Skeletal muscle tissue (tissue), 4 donors: Measurements from ENCODE around the gene MDK. TPM values are rescaled to one million over a fixed set of nuclear protein-coding genes. Genes with fewer than 3 reads are reported as not detected.
A peak's percentile ranks its signal among the peaks of the same experiment; 100 is the strongest.

Source experiments
- H3K27ac ChIP-seq: one replicate; pipeline ENCODE4 v1.7.0; 2013; ENCODE audit warnings: mild to moderate bottlenecking, low read depth, low read length, inconsistent platforms
- H3K27me3 ChIP-seq, 3 donors: one replicate each; pipeline ENCODE4 v1.7.0; 2013; ENCODE audit warnings: low read length in 3 of 3; ENCODE audit not compliant: control insufficient read depth in 3 of 3, insufficient read depth in 3 of 3
- H3K36me3 ChIP-seq, 3 donors: one replicate each; pipeline ENCODE4 v1.7.0; 2013; ENCODE audit warnings: low read length in 3 of 3; ENCODE audit not compliant: control insufficient read depth in 3 of 3, insufficient read depth in 3 of 3
- H3K4me1 ChIP-seq, 3 donors: one replicate each; pipeline ENCODE4 v1.7.0; 2013; ENCODE audit warnings: low read length in 3 of 3, mild to moderate bottlenecking in 3 of 3; ENCODE audit not compliant: control insufficient read depth in 3 of 3, insufficient read depth in 3 of 3
- H3K4me3 ChIP-seq, 3 donors: one replicate each; pipeline ENCODE4 v1.7.0; 2013; ENCODE audit warnings: low read length in 3 of 3
- H3K9ac ChIP-seq, 3 donors: one replicate each; pipeline ENCODE4 v1.7.0; 2013; ENCODE audit warnings: low read length in 3 of 3, mild to moderate bottlenecking in 3 of 3, moderate library complexity in 2 of 3, low read depth in 1 of 3
- H3K9me3 ChIP-seq, 3 donors: one replicate each; pipeline ENCODE4 v1.7.0; 2013; ENCODE audit warnings: low read length in 3 of 3; ENCODE audit not compliant: control insufficient read depth in 3 of 3
- total RNA-seq: library from RNA; depleted of rRNA; stranded (reverse); fragments of >200 nt; gene quantifications from one replicate; pipeline ENCODE4 v1.2.3, GENCODE V29; 2014
- donor health status: Osteomylitis.

The MDK gene
- 28.2 TPM for total RNA-seq

GRCh38 chr11:46381048-46381818 lies at the start of gene MDK:
TSS of gene MDK (plus strand) at chr11:46381669. CDS start at chr11:46382058, 389 bp downstream.
- Histone ChIP-seq H3K4me1 (peaks cover 14 to 23% (median 15%) of the 10 kb centered on the region in 3 donors), H3K4me3 (peak within 1 kb of the TSS; percentile 65 to 72 (median 69)), H3K27me3 (peaks cover 16 to 30% (median 24%) of the 10 kb centered on the region in 3 donors), H3K27ac (peak within 1 kb of the TSS; percentile 47), H3K9ac (peak within 1 kb of the TSS; percentile 65 to 71 (median 67)), H3K36me3 (peaks cover 16 to 20% (median 20%) of the 10 kb centered on the region in 3 donors), H3K9me3 (no peaks in the 10 kb centered on the region)

GRCh38 chr11:46332093-46332567 lies 49.3 kb upstream of the MDK start:
- peak overlapping the region in 1 of 3 donors; percentile 25 for H3K9ac ChIP-seq
- peaks cover 42 to 56% (median 46%) of the 10 kb centered on the region in 3 donors for H3K27me3 ChIP-seq
- H3K9me3 ChIP-seq: no peaks in the 10 kb centered on the region
- peaks cover 7 to 9% (median 8%) of the 10 kb centered on the region in 3 donors for H3K4me1 ChIP-seq
- H3K36me3 ChIP-seq: no peaks in the 10 kb centered on the region
- peak overlapping the region in 1 of 3 donors; percentile 29 for H3K4me3 ChIP-seq
- H3K27ac ChIP-seq: no peak overlapping the region

GRCh38 chr11:46332568-46333393 lies 48.7 kb upstream of the MDK start:
- Histone ChIP-seq H3K27ac (no peak overlapping the region), H3K36me3 (no peaks in the 10 kb centered on the region), H3K27me3 (peaks cover 42 to 56% (median 46%) of the 10 kb centered on the region in 3 donors), H3K4me1 (peaks cover 7 to 9% (median 8%) of the 10 kb centered on the region in 3 donors), H3K9ac (peak overlapping the region in 1 of 3 donors; percentile 25), H3K9me3 (no peaks in the 10 kb centered on the region), H3K4me3 (peak overlapping the region in 2 of 3 donors; percentile 17 to 45)

GRCh38 chr11:46333394-46333947 lies 48.0 kb upstream of the MDK start:
- Histone ChIP-seq H3K27ac (no peak overlapping the region), H3K27me3 (peaks cover 42 to 56% (median 46%) of the 10 kb centered on the region in 3 donors), H3K9me3 (no peaks in the 10 kb centered on the region), H3K4me1 (peaks cover 9 to 11% (median 9%) of the 10 kb centered on the region in 3 donors), H3K36me3 (no peaks in the 10 kb centered on the region), H3K9ac (no peak overlapping the region), H3K4me3 (peak overlapping the region in 2 of 3 donors; percentile 17 to 45)

GRCh38 chr11:46334211-46334610 lies 47.3 kb upstream of the MDK start:
- peaks cover 42 to 56% (median 46%) of the 10 kb centered on the region in 3 donors for H3K27me3 ChIP-seq
- H3K9ac ChIP-seq: no peak overlapping the region
- H3K27ac ChIP-seq: no peak overlapping the region
- H3K4me1 ChIP-seq: peaks cover 16 to 19% (median 17%) of the 10 kb centered on the region in 3 donors
- H3K9me3 ChIP-seq: no peaks in the 10 kb centered on the region
- H3K4me3 ChIP-seq: no peak overlapping the region
- no peaks in the 10 kb centered on the region for H3K36me3 ChIP-seq

- Histone ChIP-seq H3K4me1 (peaks cover 27 to 29% (median 27%) of the 10 kb centered on the region in 3 donors), H3K27me3 (peaks cover 35 to 45% (median 38%) of the 10 kb centered on the region in 3 donors), H3K36me3 (no peaks in the 10 kb centered on the region), H3K9ac (no peak overlapping the region), H3K27ac (no peak overlapping the region), H3K4me3 (no peak overlapping the region), H3K9me3 (no peaks in the 10 kb centered on the region)
These were observed 46.2 kb upstream of the MDK start for GRCh38 chr11:46335271-46335670.

- Histone ChIP-seq H3K4me1 (peaks cover 27 to 37% (median 30%) of the 10 kb centered on the region in 3 donors), H3K4me3 (no peak overlapping the region), H3K9me3 (no peaks in the 10 kb centered on the region), H3K27ac (no peak overlapping the region), H3K36me3 (no peaks in the 10 kb centered on the region), H3K9ac (no peak overlapping the region), H3K27me3 (peaks cover 29 to 38% (median 32%) of the 10 kb centered on the region in 3 donors)
These were observed 45.4 kb upstream of the MDK start for GRCh38 chr11:46335890-46336562.

- Histone ChIP-seq H3K4me3 (no peak overlapping the region), H3K9ac (no peak overlapping the region), H3K27ac (no peak overlapping the region), H3K36me3 (no peaks in the 10 kb centered on the region), H3K9me3 (no peaks in the 10 kb centered on the region), H3K4me1 (peaks cover 27 to 39% (median 32%) of the 10 kb centered on the region in 3 donors), H3K27me3 (peaks cover 24 to 31% (median 26%) of the 10 kb centered on the region in 3 donors)
These were observed 44.8 kb upstream of the MDK start for GRCh38 chr11:46336563-46337180.
